Smooth muscle cell (in vitro differentiated cells): ENCODE measurements around the gene NAGK. TPM values are rescaled to one million over a fixed set of nuclear protein-coding genes. Genes with fewer than 3 reads are reported as not detected.
"Not testable (repeated sequence)": the region's sequence is repeated elsewhere in the genome, so short reads cannot be mapped to it uniquely, and the experiment has no call there.

Experiments
- DNase-seq: peaks from one replicate; lab custom pipeline; 2025; ENCODE audit not compliant: unreplicated experiment; lab: John Stamatoyannopoulos, UW
- H2AFZ ChIP-seq: fragments of 200-600 bp; sonication (generic); 2 replicates; pipeline ENCODE4 v1.6.0; 2016; ENCODE audit warnings: antibody characterized with exemption, low read depth, mild to moderate bottlenecking
- H3F3A ChIP-seq: fragments of 200-600 bp; sonication (generic); 2 replicates; pipeline ENCODE4 v1.6.0; 2017; ENCODE audit warnings: antibody characterized with exemption, low read depth
- H3K27ac ChIP-seq: fragments of 200-600 bp; sonication (generic); 2 replicates; pipeline ENCODE4 v1.5.1; 2016; ENCODE audit warnings: low read depth, mild to moderate bottlenecking
- H3K27me3 ChIP-seq: fragments of 200-600 bp; sonication (generic); 2 replicates; pipeline ENCODE4 v1.6.1; 2016; ENCODE audit warnings: low read depth, mild to moderate bottlenecking
- H3K36me3 ChIP-seq: fragments of 200-600 bp; sonication (generic); 2 replicates; pipeline ENCODE4 v1.5.1; 2016; ENCODE audit warnings: low read depth
- H3K4me1 ChIP-seq: fragments of 200-600 bp; sonication (generic); 2 replicates; pipeline ENCODE4 v1.5.1; 2016; ENCODE audit warnings: low read depth
- H3K4me2 ChIP-seq: fragments of 200-600 bp; sonication (generic); 2 replicates; pipeline ENCODE4 v1.6.0; 2016; ENCODE audit warnings: mild to moderate bottlenecking
- H3K4me3 ChIP-seq: fragments of 200-600 bp; sonication (generic); 2 replicates; pipeline ENCODE4 v1.5.1; 2016; ENCODE audit warnings: mild to moderate bottlenecking
- H3K79me2 ChIP-seq: fragments of 200-600 bp; sonication (generic); 2 replicates; pipeline ENCODE4 v1.6.0; 2016; ENCODE audit warnings: low read depth, mild to moderate bottlenecking
- H3K9ac ChIP-seq: fragments of 200-600 bp; sonication (generic); 2 replicates; pipeline ENCODE4 v1.6.0; 2016; ENCODE audit warnings: low read depth
- H3K9me3 ChIP-seq: fragments of 200-600 bp; sonication (generic); replicated peaks from 2 replicates; pipeline ENCODE4 v1.5.1; 2016; ENCODE audit warnings: low read depth
- H4K20me1 ChIP-seq: fragments of 200-600 bp; sonication (generic); 2 replicates; pipeline ENCODE4 v1.6.0; 2016; ENCODE audit warnings: low read depth
- WGBS: methylation state at CpG from one replicate; pipeline ENCODE4 v1.1.7; 2016; ENCODE audit warnings: low lambda C conversion rate; 5-methylcytosine and 5-hydroxymethylcytosine counted together
- polyA plus RNA-seq: library from polyadenylated mRNA; unstranded; fragments of >200 nt; fragmentation: Nextera tagmentation; extraction: Ambion mirVana; gene quantifications from 2 replicates; pipeline ENCODE4 v1.2.1, GENCODE V29; 2016
- total RNA-seq: library from RNA; depleted of rRNA; stranded (reverse); fragments of >200 nt; gene quantifications from 2 replicates; pipeline ENCODE4 v1.2.3, GENCODE V29; 2014
- TF ChIP-seq, protein P1 (sequence below): fragments of 200-600 bp; sonication (generic); IDR thresholded peaks from 2 replicates; pipeline ENCODE4 v1.5.1; 2017; ENCODE audit warnings: borderline replicate concordance, mild to moderate bottlenecking, antibody characterized with exemption; ENCODE audit not compliant: insufficient read depth, poor library complexity, severe bottlenecking

Gene NAGK
- total RNA-seq (105 and 116 TPM in 2 replicates), polyA plus RNA-seq (135 and 191 TPM in 2 replicates)

GRCh38 chr2:71068218-71069035 is at the start of gene NAGK:
Gene NAGK, plus strand, starts transcription at chr2:71068648. Its CDS starts 36 bp downstream, at chr2:71068684.
- Histone ChIP-seq H3K9me3 (no peaks in the 10 kb centered on the region), H3F3A (peaks cover 5% of the 10 kb centered on the region), H3K4me3 (peak within 1 kb of the TSS; percentile 75), H3K79me2 (peaks cover 40% of the 10 kb centered on the region), H3K4me1 (peaks cover 13% of the 10 kb centered on the region), H2AFZ (peak within 1 kb of the TSS; percentile 65), H3K9ac (peak within 1 kb of the TSS; percentile 89), H4K20me1 (peaks cover 37% of the 10 kb centered on the region), H3K36me3 (no peaks in the 10 kb centered on the region), H3K4me2 (peak within 1 kb of the TSS; percentile 98), H3K27ac (peak within 1 kb of the TSS; percentile 89), H3K27me3 (no peaks in the 10 kb centered on the region)
- DNase-seq: peak; percentile 100
- TF ChIP-seq, protein P1, sequence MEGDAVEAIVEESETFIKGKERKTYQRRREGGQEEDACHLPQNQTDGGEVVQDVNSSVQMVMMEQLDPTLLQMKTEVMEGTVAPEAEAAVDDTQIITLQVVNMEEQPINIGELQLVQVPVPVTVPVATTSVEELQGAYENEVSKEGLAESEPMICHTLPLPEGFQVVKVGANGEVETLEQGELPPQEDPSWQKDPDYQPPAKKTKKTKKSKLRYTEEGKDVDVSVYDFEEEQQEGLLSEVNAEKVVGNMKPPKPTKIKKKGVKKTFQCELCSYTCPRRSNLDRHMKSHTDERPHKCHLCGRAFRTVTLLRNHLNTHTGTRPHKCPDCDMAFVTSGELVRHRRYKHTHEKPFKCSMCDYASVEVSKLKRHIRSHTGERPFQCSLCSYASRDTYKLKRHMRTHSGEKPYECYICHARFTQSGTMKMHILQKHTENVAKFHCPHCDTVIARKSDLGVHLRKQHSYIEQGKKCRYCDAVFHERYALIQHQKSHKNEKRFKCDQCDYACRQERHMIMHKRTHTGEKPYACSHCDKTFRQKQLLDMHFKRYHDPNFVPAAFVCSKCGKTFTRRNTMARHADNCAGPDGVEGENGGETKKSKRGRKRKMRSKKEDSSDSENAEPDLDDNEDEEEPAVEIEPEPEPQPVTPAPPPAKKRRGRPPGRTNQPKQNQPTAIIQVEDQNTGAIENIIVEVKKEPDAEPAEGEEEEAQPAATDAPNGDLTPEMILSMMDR: no peak
- 2% methylated on average over 61 of the region's 66 CpGs for WGBS

DNA sequence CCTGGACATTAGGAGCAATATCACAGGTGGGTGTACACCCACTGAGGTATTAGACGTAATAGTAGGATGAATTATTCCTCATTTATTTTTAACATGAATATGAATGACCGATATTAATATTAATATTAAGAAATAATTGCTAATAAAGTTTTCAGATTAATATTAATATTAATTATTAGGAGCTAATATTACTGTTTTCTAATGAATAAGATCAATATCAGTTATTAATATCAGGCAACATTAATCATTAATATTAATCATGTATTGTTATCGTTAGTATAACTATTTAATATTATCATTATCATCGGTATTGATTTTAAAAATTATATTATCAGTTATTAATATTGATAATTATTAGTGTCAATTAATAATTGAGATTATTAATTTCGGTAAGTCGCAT is 48.5 kb upstream of the NAGK start:
- not testable (repeated sequence) for H3F3A ChIP-seq, H3K4me2 ChIP-seq, DNase-seq, H3K9ac ChIP-seq, H3K36me3 ChIP-seq, H3K79me2 ChIP-seq, H3K4me1 ChIP-seq, H3K9me3 ChIP-seq, H2AFZ ChIP-seq, H3K27ac ChIP-seq, H3K27me3 ChIP-seq, H3K4me3 ChIP-seq, H4K20me1 ChIP-seq
- WGBS: 93% methylated on average over 6 of the region's 6 CpGs

DNA sequence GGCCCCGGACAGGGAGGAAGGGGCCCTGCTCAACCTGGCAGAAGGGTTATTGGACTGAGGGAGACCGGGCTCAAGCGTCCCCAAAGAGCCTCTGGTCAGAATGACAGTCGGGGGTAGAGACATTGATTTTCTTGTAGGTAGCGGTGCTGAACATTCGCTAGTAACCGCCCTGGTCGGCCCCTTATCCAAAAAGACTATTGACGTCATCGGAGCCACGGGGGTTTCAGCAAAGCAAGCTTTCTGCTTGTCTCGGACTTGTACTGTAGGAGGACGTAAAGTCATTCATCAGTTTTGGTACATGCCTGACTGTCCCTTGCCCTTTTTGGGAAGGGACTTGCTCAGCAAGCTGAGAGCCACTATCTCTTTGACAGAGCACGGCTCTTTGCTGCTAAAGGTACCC is 47.1 kb upstream of the NAGK start:
- H3K9me3 ChIP-seq, H3K36me3 ChIP-seq: not testable (repeated sequence)

DNA sequence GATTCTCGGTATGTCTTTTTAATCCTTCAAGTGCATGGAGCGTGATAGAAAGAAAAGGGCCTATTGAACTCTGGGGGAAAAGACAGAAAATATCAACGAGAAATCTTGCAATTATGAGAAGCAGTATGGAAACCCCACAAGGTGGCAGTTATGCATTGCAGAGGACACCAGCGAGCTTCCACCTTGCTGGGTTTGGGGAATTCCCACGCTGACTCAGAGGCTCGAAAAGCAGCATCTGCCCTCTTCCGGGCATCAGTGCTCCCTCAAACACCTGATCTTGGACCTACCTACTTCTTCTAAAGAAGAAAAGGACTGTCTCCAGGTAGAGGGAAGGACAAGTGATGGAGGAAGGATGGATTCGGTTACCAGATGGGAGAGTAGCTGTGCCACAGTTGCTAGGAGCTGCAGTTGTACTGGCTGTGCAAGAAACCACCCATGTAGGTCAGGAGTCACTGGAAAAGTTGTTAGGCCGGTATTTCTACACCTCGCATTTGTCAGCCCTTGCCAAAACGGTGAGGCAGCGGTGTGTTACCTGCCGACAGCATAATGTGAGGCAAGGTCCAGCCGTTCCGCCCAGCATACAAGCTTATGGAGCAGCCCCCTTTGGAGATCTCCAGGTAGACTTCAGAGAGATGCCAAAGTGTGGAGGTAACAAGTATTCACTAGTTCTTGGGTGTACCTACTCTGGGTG is 44.8 kb upstream of the NAGK start:
- DNase-seq, H4K20me1 ChIP-seq, H3K4me2 ChIP-seq, H3K4me1 ChIP-seq, H2AFZ ChIP-seq, H3K9me3 ChIP-seq, H3F3A ChIP-seq, H3K27me3 ChIP-seq, H3K36me3 ChIP-seq, H3K79me2 ChIP-seq, H3K4me3 ChIP-seq: not testable (repeated sequence)
- Histone ChIP-seq H3K27ac (peak overlapping the region; percentile 76), H3K9ac (peak overlapping the region; percentile 28)
- TF ChIP-seq, protein P1: peak; percentile 25
- WGBS: 62% methylated on average over 15 of the region's 15 CpGs

More for the DNA sequence above, 47.1 kb upstream of the NAGK start:
- not testable (repeated sequence) for H3K79me2 ChIP-seq, H3K27me3 ChIP-seq, DNase-seq, H3K4me1 ChIP-seq, H3K4me2 ChIP-seq, H3K27ac ChIP-seq, H3K9ac ChIP-seq, H4K20me1 ChIP-seq, H2AFZ ChIP-seq, H3K4me3 ChIP-seq, H3F3A ChIP-seq
- 90% methylated on average over 14 of the region's 14 CpGs for WGBS

DNA sequence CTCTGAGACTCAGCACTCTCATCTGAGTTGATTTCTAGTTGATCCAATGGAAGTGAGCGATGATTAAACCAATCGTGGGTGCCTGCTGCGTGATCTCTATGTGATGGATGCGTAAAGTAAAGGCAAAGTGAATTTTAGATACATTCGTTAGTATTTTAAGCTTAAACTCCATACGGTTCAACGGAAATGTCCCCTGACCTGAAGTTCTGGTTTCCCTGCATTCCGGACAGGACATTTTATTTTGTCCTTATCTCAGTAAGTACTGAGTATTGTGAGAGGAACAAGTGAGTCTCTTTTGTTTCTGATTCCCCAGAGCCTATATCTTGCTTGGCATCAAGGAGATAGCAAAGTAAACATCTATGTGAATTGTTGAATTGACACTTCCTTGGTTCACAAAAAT is 32.2 kb upstream of the NAGK start:
- not testable (repeated sequence) for H3K9me3 ChIP-seq, H3K79me2 ChIP-seq, H3K9ac ChIP-seq, H3K36me3 ChIP-seq, H3K27me3 ChIP-seq, H4K20me1 ChIP-seq, H2AFZ ChIP-seq, H3K4me3 ChIP-seq, H3K4me1 ChIP-seq, H3F3A ChIP-seq, H3K27ac ChIP-seq, H3K4me2 ChIP-seq, DNase-seq
- WGBS: 83% methylated on average over 8 of the region's 8 CpGs
